Kidney epithelial cell (primary cell): ENCODE data around the gene COMMD4. TPM values are rescaled to one million over a fixed set of nuclear protein-coding genes. Genes with fewer than 3 reads are reported as not detected.
"Not testable (repeated sequence)": the region's sequence is repeated elsewhere in the genome, so short reads cannot be mapped to it uniquely, and the experiment has no call there.

Experiments used
- DNase-seq: peaks from one replicate; pipeline ENCODE4 v3.0.0-alpha.2; 2010; ENCODE audit warnings: low read depth
- H3K27me3 ChIP-seq: 2 replicates; pipeline ENCODE4 v1.6.0; 2011; ENCODE audit warnings: low read length; ENCODE audit not compliant: control insufficient read depth, insufficient read depth
- H3K36me3 ChIP-seq: 2 replicates; pipeline ENCODE4 v1.5.1; 2011; ENCODE audit warnings: low read length; ENCODE audit not compliant: control insufficient read depth, insufficient read depth
- H3K4me3 ChIP-seq: 2 replicates; pipeline ENCODE4 v1.5.1; 2011; ENCODE audit warnings: low read depth, mild to moderate bottlenecking, control low read depth, low read length
- CTCF ChIP-seq: IDR thresholded peaks from 2 replicates; pipeline ENCODE4 v1.5.1; 2011; ENCODE audit warnings: mild to moderate bottlenecking, moderate library complexity, low read length, control low read depth, inconsistent platforms; ENCODE audit not compliant: insufficient read depth, poor library complexity, severe bottlenecking
- total RNA-seq: library from RNA; depleted of rRNA; stranded (reverse); fragments of >200 nt; gene quantifications from 2 replicates; pipeline ENCODE4 v1.2.3, GENCODE V29; 2015

Gene COMMD4
- total RNA-seq, 1 donor from 2014 or later, result 119 TPM

- no peaks in the 10 kb centered on the region for H3K36me3 ChIP-seq
- no peak for TF ChIP-seq CTCF
Observed at GRCh38 chr15:75321711-75322110, 14.2 kb upstream of the COMMD4 start.

GRCh38 chr15:75325922-75326321 is 9.9 kb upstream of the COMMD4 start:
- no peak for DNase-seq
- H3K4me3 ChIP-seq, result no peak overlapping the region
- H3K36me3 ChIP-seq, result no peaks in the 10 kb centered on the region
- no peaks in the 10 kb centered on the region for H3K27me3 ChIP-seq
- no peak for TF ChIP-seq CTCF

More at GRCh38 chr15:75321711-75322110, 14.2 kb upstream of the COMMD4 start:
- no peaks in the 10 kb centered on the region for H3K27me3 ChIP-seq
- H3K4me3 ChIP-seq, result no peak overlapping the region
- no peak for DNase-seq

GRCh38 chr15:75327005-75327404 is 8.9 kb upstream of the COMMD4 start:
- Histone ChIP-seq H3K27me3 (no peaks in the 10 kb centered on the region), H3K36me3 (no peaks in the 10 kb centered on the region), H3K4me3 (no peak overlapping the region)
- peak; percentile 2 for TF ChIP-seq CTCF
- no peak for DNase-seq

- Histone ChIP-seq H3K27me3 (no peaks in the 10 kb centered on the region), H3K36me3 (no peaks in the 10 kb centered on the region), H3K4me3 (no peak overlapping the region)
- no peak for TF ChIP-seq CTCF
- no peak for DNase-seq
Observed at GRCh38 chr15:75327491-75327890, 8.4 kb upstream of the COMMD4 start.

GRCh38 chr15:75328493-75329314 is 7.2 kb upstream of the COMMD4 start:
- no peaks in the 10 kb centered on the region for H3K27me3 ChIP-seq
- DNase-seq, result no peak
- no peak for TF ChIP-seq CTCF
- no peak overlapping the region for H3K4me3 ChIP-seq
- no peaks in the 10 kb centered on the region for H3K36me3 ChIP-seq

GRCh38 chr15:75329571-75329970 is 6.3 kb upstream of the COMMD4 start:
- no peak for TF ChIP-seq CTCF
- Histone ChIP-seq H3K36me3 (no peaks in the 10 kb centered on the region), H3K27me3 (no peaks in the 10 kb centered on the region), H3K4me3 (no peak overlapping the region)
- no peak for DNase-seq

- H3K4me3 ChIP-seq, H3K27me3 ChIP-seq, DNase-seq, H3K36me3 ChIP-seq: not testable (repeated sequence)
Observed at GRCh38 chr15:75332093-75332492, 3.8 kb upstream of the COMMD4 start.

GRCh38 chr15:75333654-75334419 is 2.0 kb upstream of the COMMD4 start:
- not testable (repeated sequence) for DNase-seq, H3K27me3 ChIP-seq, H3K36me3 ChIP-seq, H3K4me3 ChIP-seq
